ENCODE measurements around the gene TPR. TPM values are rescaled to one million over a fixed set of nuclear protein-coding genes. Genes with fewer than 3 reads are reported as not detected.

TPR gene
- total RNA-seq, 3 donors from 2014 or later (not counting 1 experiment from before 2014, with no cell fraction given): 96.8 to 137 (median 116) TPM

GRCh38 chr1:186300056-186300455 is 75.0 kb downstream of the TPR start:
- ATAC-seq: no peak
- Histone ChIP-seq H3K9me3 (ENCODE audit: control insufficient read depth, insufficient read depth, low read length) (no peaks in the 10 kb centered on the region), H3K4me3 (ENCODE audit: low read length) (no peak overlapping the region), H3K36me3 (ENCODE audit: control insufficient read depth, insufficient read depth, low read length) (no peaks in the 10 kb centered on the region), H3K4me1 (ENCODE audit: control insufficient read depth, insufficient read depth, low read length) (no peaks in the 10 kb centered on the region), H3K27ac (ENCODE audit: low read length) (no peak overlapping the region), H3K27me3 (ENCODE audit: control insufficient read depth, insufficient read depth, low read length) (no peaks in the 10 kb centered on the region)
- 95% methylated on average over 6 of the region's 6 CpGs for WGBS (ENCODE audit: insufficient coverage)
- H3K27me3 Mint-ChIP-seq (ENCODE audit: low read depth in 2 of 2): peaks cover 0 to 5% of the 10 kb centered on the region in 2 donors
- DNase-seq: no peak
- no peak overlapping the region for H3K4me3 Mint-ChIP-seq
- intact Hi-C loops (cut with micrococcal nuclease): loop anchor here (10.0 kb wide), 1 partner anchor 685 kb away; no protein-coding TSS in a partner anchor
- TF ChIP-seq CTCF (IDR thresholded peaks at IDR 0.05): no peak
- no peaks in the 10 kb centered on the region for H3K9me3 Mint-ChIP-seq
- H3K27ac Mint-ChIP-seq: no peak overlapping the region
- H3K36me3 Mint-ChIP-seq: no peaks in the 10 kb centered on the region
- H3K4me1 Mint-ChIP-seq: no peaks in the 10 kb centered on the region

- DNase-seq: no peak
- Mint-ChIP-seq H3K27me3 (ENCODE audit: low read depth in 2 of 2) (peaks cover 0 to 7% of the 10 kb centered on the region in 2 donors), H3K4me3 (no peak overlapping the region), H3K4me1 (no peaks in the 10 kb centered on the region), H3K9me3 (no peaks in the 10 kb centered on the region), H3K27ac (no peak overlapping the region), H3K36me3 (no peaks in the 10 kb centered on the region)
- Histone ChIP-seq H3K4me1 (ENCODE audit: control insufficient read depth, insufficient read depth, low read length) (no peaks in the 10 kb centered on the region), H3K4me3 (ENCODE audit: low read length) (no peak overlapping the region), H3K27ac (ENCODE audit: low read length) (no peak overlapping the region), H3K36me3 (ENCODE audit: control insufficient read depth, insufficient read depth, low read length) (no peaks in the 10 kb centered on the region), H3K27me3 (ENCODE audit: control insufficient read depth, insufficient read depth, low read length) (no peaks in the 10 kb centered on the region), H3K9me3 (ENCODE audit: control insufficient read depth, insufficient read depth, low read length) (no peaks in the 10 kb centered on the region)
- intact Hi-C loops (cut with micrococcal nuclease): no loop called here
- 79% methylated on average over 2 of the region's 2 CpGs for WGBS (ENCODE audit: insufficient coverage)
- ATAC-seq: no peak
- no peak for TF ChIP-seq CTCF (IDR thresholded peaks at IDR 0.05)
Measured at GRCh38 chr1:186299570-186299969, 75.5 kb downstream of the TPR start.

DNA sequence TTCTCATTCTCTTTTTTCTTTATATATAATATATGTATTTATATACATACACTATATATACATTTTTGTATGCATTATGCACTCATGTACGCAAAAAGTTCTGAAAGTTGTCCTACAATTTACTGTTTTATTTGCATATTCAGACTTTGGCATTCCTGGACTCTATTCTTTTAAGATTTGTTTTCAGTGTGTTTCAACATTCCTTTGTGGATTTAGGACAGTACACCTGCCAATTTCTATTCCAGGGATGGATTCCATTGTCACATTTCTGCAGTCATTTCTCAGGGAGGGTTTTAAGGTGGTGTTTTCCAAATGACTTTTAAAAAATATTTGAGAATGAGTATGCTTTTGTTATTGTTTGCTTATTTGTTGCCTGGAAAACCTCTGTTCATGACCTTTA is 76.2 kb downstream of the TPR start:
- intact Hi-C loops (cut with micrococcal nuclease): no loop called here
- Histone ChIP-seq H3K27ac (ENCODE audit: low read length) (no peak overlapping the region), H3K4me1 (ENCODE audit: control insufficient read depth, insufficient read depth, low read length) (no peaks in the 10 kb centered on the region), H3K9me3 (ENCODE audit: control insufficient read depth, insufficient read depth, low read length) (no peaks in the 10 kb centered on the region), H3K27me3 (ENCODE audit: control insufficient read depth, insufficient read depth, low read length) (no peaks in the 10 kb centered on the region), H3K4me3 (ENCODE audit: low read length) (no peak overlapping the region), H3K36me3 (ENCODE audit: control insufficient read depth, insufficient read depth, low read length) (no peaks in the 10 kb centered on the region)
- H3K4me1 Mint-ChIP-seq: no peaks in the 10 kb centered on the region
- H3K36me3 Mint-ChIP-seq: no peaks in the 10 kb centered on the region
- H3K27ac Mint-ChIP-seq: no peak overlapping the region
- H3K9me3 Mint-ChIP-seq: no peaks in the 10 kb centered on the region
- no peak for TF ChIP-seq CTCF (IDR thresholded peaks at IDR 0.05)
- WGBS (ENCODE audit: insufficient coverage): 86% methylated on average over 1 of the region's 1 CpG
- no peak overlapping the region for H3K4me3 Mint-ChIP-seq
- no peak for ATAC-seq
- H3K27me3 Mint-ChIP-seq (ENCODE audit: low read depth in 2 of 2): peaks cover 0 to 13% of the 10 kb centered on the region in 2 donors
- DNase-seq: no peak

GRCh38 chr1:186297439-186298045 is 77.5 kb downstream of the TPR start:
- intact Hi-C loops (cut with micrococcal nuclease): no loop called here
- Mint-ChIP-seq H3K4me1 (no peaks in the 10 kb centered on the region), H3K36me3 (no peaks in the 10 kb centered on the region), H3K27ac (no peak overlapping the region), H3K4me3 (no peak overlapping the region), H3K27me3 (ENCODE audit: low read depth in 2 of 2) (peaks cover 0 to 14% of the 10 kb centered on the region in 2 donors), H3K9me3 (no peaks in the 10 kb centered on the region)
- Histone ChIP-seq H3K4me3 (ENCODE audit: low read length) (no peak overlapping the region), H3K36me3 (ENCODE audit: control insufficient read depth, insufficient read depth, low read length) (no peaks in the 10 kb centered on the region), H3K27ac (ENCODE audit: low read length) (no peak overlapping the region), H3K9me3 (ENCODE audit: control insufficient read depth, insufficient read depth, low read length) (no peaks in the 10 kb centered on the region), H3K4me1 (ENCODE audit: control insufficient read depth, insufficient read depth, low read length) (no peaks in the 10 kb centered on the region), H3K27me3 (ENCODE audit: control insufficient read depth, insufficient read depth, low read length) (no peaks in the 10 kb centered on the region)
- ATAC-seq (no peak), DNase-seq (no peak)
- 78% methylated on average over 3 of the region's 3 CpGs for WGBS (ENCODE audit: insufficient coverage)
- TF ChIP-seq CTCF (IDR thresholded peaks at IDR 0.05): no peak

Measured in natural killer cell (primary cell).